NCI-H187 treated with DMSO at 0.1 percent for 48 hours (cell line): ENCODE measurements around the gene MAP2K6.

Experiments used
- DNase-seq: peaks from one replicate; lab custom pipeline; 2025; lab: John Stamatoyannopoulos, UW

Gene MAP2K6

GRCh38 chr17:69535016-69535570 is 120.6 kb downstream of the MAP2K6 start:
- DNase-seq: no peak

GRCh38 chr17:69538795-69539194 is 124.3 kb downstream of the MAP2K6 start:
- DNase-seq: no peak

- no peak for DNase-seq
Measured at GRCh38 chr17:69539274-69539673, 124.8 kb downstream of the MAP2K6 start.

- DNase-seq: no peak
Measured at GRCh38 chr17:69539781-69540319, 125.4 kb downstream of the MAP2K6 start.

GRCh38 chr17:69540356-69540755 is 125.9 kb downstream of the MAP2K6 start:
- no peak for DNase-seq

GRCh38 chr17:69547230-69547629 is 132.7 kb downstream of the MAP2K6 start:
- no peak for DNase-seq

GRCh38 chr17:69547947-69548346 is 133.4 kb downstream of the MAP2K6 start:
- DNase-seq: no peak

- no peak for DNase-seq
Measured at GRCh38 chr17:69551212-69552010, 136.9 kb downstream of the MAP2K6 start.

- no peak for DNase-seq
Measured at GRCh38 chr17:69552986-69553667, 138.6 kb downstream of the MAP2K6 start.

GRCh38 chr17:69555056-69555455 is 140.6 kb downstream of the MAP2K6 start:
- DNase-seq: no peak

GRCh38 chr17:69557339-69557738 is 142.8 kb downstream of the MAP2K6 start:
- DNase-seq: no peak

- no peak for DNase-seq
Measured at GRCh38 chr17:69558796-69559195, 144.3 kb downstream of the MAP2K6 start.

GRCh38 chr17:69560987-69561441 is 146.5 kb downstream of the MAP2K6 start:
- no peak for DNase-seq

- no peak for DNase-seq
Measured at GRCh38 chr17:69561462-69561861, 147.0 kb downstream of the MAP2K6 start.

GRCh38 chr17:69565447-69565846 is 150.9 kb downstream of the MAP2K6 start:
- DNase-seq: no peak

GRCh38 chr17:69567130-69567529 is 152.6 kb downstream of the MAP2K6 start:
- DNase-seq: no peak

- DNase-seq: no peak
Measured at GRCh38 chr17:69572747-69573146, 158.2 kb downstream of the MAP2K6 start.

- no peak for DNase-seq
Measured at GRCh38 chr17:69573396-69573795, 158.9 kb downstream of the MAP2K6 start.

- no peak for DNase-seq
Measured at GRCh38 chr17:69574257-69575197, 160.0 kb downstream of the MAP2K6 start.

GRCh38 chr17:69575346-69575761 is 160.9 kb downstream of the MAP2K6 start:
- peak; percentile 82 for DNase-seq

GRCh38 chr17:69577098-69577497 is 162.6 kb downstream of the MAP2K6 start:
- DNase-seq: no peak
